Right lobe of liver (tissue), 6 donors: ENCODE results near the gene ZC3H13. TPM values are rescaled to one million over a fixed set of nuclear protein-coding genes. Genes with fewer than 3 reads are reported as not detected.

ENCODE experiments used
- ATAC-seq, 4 donors: fragments of 200-7000 bp; cut with Tn5 transposase; one replicate each; pipeline ENCODE4 v1.9.1; 2020; ENCODE audit warnings: mild to moderate bottlenecking in 4 of 4, moderate library complexity in 4 of 4
- DNase-seq, 3 donors: peaks; one replicate each; pipeline ENCODE4 v3.0.0-alpha.2; 2020
- H3K27ac ChIP-seq, 3 donors: fragments of 200-600 bp; one replicate each; pipeline ENCODE4 v1.8.0; 2022
- H3K27me3 ChIP-seq, 2 donors: fragments of 200-600 bp; one replicate each; pipeline ENCODE4 v1.8.0; 2022
- H3K36me3 ChIP-seq, 4 donors: fragments of 200-600 bp; sonication (generic) in 1 of 4; one replicate each; pipeline versions ENCODE4 v1.5.1 to v1.8.0; 2017 to 2022; ENCODE audit warnings: control low read depth in 1 of 4
- H3K4me1 ChIP-seq, 4 donors: fragments of 200-600 bp; sonication (generic) in 1 of 4; one replicate each; pipeline versions ENCODE4 v1.5.1 to v1.8.0; 2017 to 2022; ENCODE audit warnings: control low read depth in 1 of 4
- H3K4me3 ChIP-seq, 3 donors: fragments of 200-600 bp; one replicate each; pipeline ENCODE4 v1.8.0; 2022
- H3K9me3 ChIP-seq, 4 donors: fragments of 200-600 bp; sonication (generic) in 1 of 4; one replicate each; pipeline versions ENCODE4 v1.5.1 to v1.8.0; 2017 to 2022; ENCODE audit warnings: control low read depth in 1 of 4
- CTCF ChIP-seq, 4 donors: fragments of 200-600 bp in 3 of 4; fragments of 450-650 bp in 1 of 4; IDR thresholded peaks; one replicate each; pipeline versions ENCODE4 v1.5.1 to v1.8.0; 2016 to 2022; ENCODE audit warnings: antibody characterized with exemption in 4 of 4, mild to moderate bottlenecking in 2 of 4
- POLR2A ChIP-seq: fragments of 450-650 bp; IDR thresholded peaks from one replicate; pipeline ENCODE4 v1.6.1; 2017; ENCODE audit warnings: antibody characterized with exemption, mild to moderate bottlenecking
- WGBS: methylation state at CpG from one replicate; pipeline ENCODE4 v1.1.6; 2018; ENCODE audit warnings: low coverage, low lambda C conversion rate; ENCODE audit not compliant: insufficient coverage; ENCODE audit errors: missing lambda C conversion rate; 5-methylcytosine and 5-hydroxymethylcytosine counted together
- intact Hi-C, 2 donors: fragments of 100-400 bp; cut with DNase I; formaldehyde crosslinking; loops; one replicate each; pipeline versions ENCODE4 v1.11.2 to v1.14.1; 2022
- total RNA-seq, 6 experiments: library from RNA; depleted of rRNA in 2 of 6; stranded (reverse); fragments of >200 nt in 2 of 6; fragmentation: NEBNext Ultra II Directional in 3 of 6; extraction: Animal tissue kit (Norgen Biotek cat#: 25700) in 3 of 6; gene quantifications; one replicate each; pipeline versions ENCODE4 v1.1.0 to v1.2.4, GENCODE V29; 2016 to 2023
- donor health status: DM: no; HTN: yes; CAD: no.
- donor health status: DM: no; HTN: no; CAD: no.
- donor health status: DM: no; HTN: no; CAD: no.
- donor health status: DM: no; HTN: yes; CAD: no.
- donor health status: DM: no; HTN: yes; CAD: no.

ZC3H13 gene
- total RNA-seq, 6 experiments from 2014 or later: 20.3 to 52.8 (median 50.3) TPM

- ATAC-seq (no peak), DNase-seq (no peak)
- Histone ChIP-seq H3K9me3 (no peaks in the 10 kb centered on the region), H3K27me3 (no peaks in the 10 kb centered on the region), H3K4me3 (no peak overlapping the region), H3K4me1 (peaks cover 0 to 6% (median 1%) of the 10 kb centered on the region in 4 donors), H3K36me3 (peaks cover 0 to 60% (median 23%) of the 10 kb centered on the region in 4 donors), H3K27ac (no peak overlapping the region)
- 49% methylated on average over 3 of the region's 3 CpGs for WGBS
- intact Hi-C loops: no loop called here
- TF ChIP-seq POLR2A (no peak), CTCF (IDR thresholded peaks at IDR 0.05) (no peak)
Measured at GRCh38 chr13:46058268-46058667, 5.7 kb upstream of the ZC3H13 start.

GRCh38 chr13:46057256-46058015, 4.9 kb upstream of the ZC3H13 start:
- DNase-seq: no peak
- no peak for TF ChIP-seq CTCF (IDR thresholded peaks at IDR 0.05)
- TF ChIP-seq POLR2A: no peak
- no peak overlapping the region for H3K4me3 ChIP-seq
- H3K36me3 ChIP-seq: peaks cover 0 to 56% (median 22%) of the 10 kb centered on the region in 4 donors
- intact Hi-C loops: no loop called here
- ATAC-seq: no peak
- H3K27me3 ChIP-seq: no peaks in the 10 kb centered on the region
- no peak overlapping the region for H3K27ac ChIP-seq
- H3K4me1 ChIP-seq: peaks cover 0 to 11% (median 2%) of the 10 kb centered on the region in 4 donors
- 71% methylated on average over 5 of the region's 5 CpGs for WGBS
- H3K9me3 ChIP-seq: no peaks in the 10 kb centered on the region

GRCh38 chr13:46053162-46054012, 841 bp upstream of the ZC3H13 start:
- intact Hi-C loops: no loop called here
- Histone ChIP-seq H3K27me3 (no peaks in the 10 kb centered on the region), H3K4me3 (peak overlapping the region; percentile 70 to 73 (median 70)), H3K4me1 (peaks cover 0 to 14% (median 5%) of the 10 kb centered on the region in 4 donors), H3K9me3 (no peaks in the 10 kb centered on the region), H3K36me3 (peaks cover 0 to 46% (median 17%) of the 10 kb centered on the region in 4 donors), H3K27ac (peak overlapping the region; percentile 83 to 89 (median 88))
- WGBS: 33% methylated on average over 18 of the region's 18 CpGs
- DNase-seq: no peak
- no peak for TF ChIP-seq CTCF (IDR thresholded peaks at IDR 0.05)
- no peak for TF ChIP-seq POLR2A
- ATAC-seq: no peak

- WGBS: under 1% methylated on average over 7 of the region's 7 CpGs
Measured at GRCh38 chr13:46051968-46052318, 603 bp downstream of the ZC3H13 start.

More at GRCh38 chr13:46051968-46052318, 603 bp downstream of the ZC3H13 start:
- Histone ChIP-seq H3K9me3 (no peaks in the 10 kb centered on the region), H3K4me1 (peaks cover 0 to 14% (median 5%) of the 10 kb centered on the region in 4 donors), H3K36me3 (peaks cover 0 to 33% (median 11%) of the 10 kb centered on the region in 4 donors), H3K27ac (peak overlapping the region; percentile 83 to 89 (median 88)), H3K4me3 (peak overlapping the region; percentile 70 to 73 (median 70)), H3K27me3 (no peaks in the 10 kb centered on the region)
- no peak for DNase-seq
- ATAC-seq: peak in 3 of 4 donors; percentile 9 to 29 (median 12)
- intact Hi-C loops: no loop called here
- TF ChIP-seq POLR2A (no peak), CTCF (IDR thresholded peaks at IDR 0.05) (no peak)
